G401 (cell line): ENCODE data around the gene TGM1. TPM values are rescaled to one million over a fixed set of nuclear protein-coding genes. Genes with fewer than 3 reads are reported as not detected.
"Not testable (repeated sequence)": the region's sequence is repeated elsewhere in the genome, so short reads cannot be mapped to it uniquely, and the experiment has no call there.

Experiments used
- DNase-seq: peaks from one replicate; pipeline ENCODE4 v3.0.0-alpha.2; 2015; ENCODE audit warnings: low spot score
- in situ Hi-C: cut with HindIII; loops from 2 replicates; pipeline ENCODE4 v1.10.0; 2016; ENCODE audit warnings: low sequenced_read_pairs, mixed read lengths
- total RNA-seq: library from RNA; depleted of rRNA; stranded (reverse); fragments of >200 nt; shearing (Covaris generic); gene quantifications from 2 replicates; pipeline ENCODE4 v1.2.3, GENCODE V29; 2014

Gene TGM1
- total RNA-seq, 1 experiment from 2014 or later: 0.10 TPM

DNA sequence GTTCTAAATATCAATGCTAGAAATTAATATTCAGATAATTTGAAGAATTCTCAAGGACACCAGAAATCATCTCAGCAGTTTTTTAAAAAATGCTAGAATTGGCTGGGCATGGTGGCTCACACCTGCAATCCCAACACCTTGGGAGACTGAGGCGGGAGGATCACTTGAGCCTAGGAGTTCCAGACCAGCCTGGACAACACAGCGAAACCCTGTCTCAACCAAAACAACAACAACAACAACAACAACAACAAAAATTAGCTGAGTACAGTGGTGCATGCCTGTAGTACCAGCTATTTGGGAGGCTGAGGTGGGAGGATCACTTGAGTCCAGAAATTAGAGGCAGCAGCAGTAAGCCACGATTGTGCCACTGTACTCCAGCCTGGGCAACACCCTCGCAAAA is 43.9 kb downstream of the TGM1 start:
- in situ Hi-C loops: no loop called here
- no peak for DNase-seq

DNA sequence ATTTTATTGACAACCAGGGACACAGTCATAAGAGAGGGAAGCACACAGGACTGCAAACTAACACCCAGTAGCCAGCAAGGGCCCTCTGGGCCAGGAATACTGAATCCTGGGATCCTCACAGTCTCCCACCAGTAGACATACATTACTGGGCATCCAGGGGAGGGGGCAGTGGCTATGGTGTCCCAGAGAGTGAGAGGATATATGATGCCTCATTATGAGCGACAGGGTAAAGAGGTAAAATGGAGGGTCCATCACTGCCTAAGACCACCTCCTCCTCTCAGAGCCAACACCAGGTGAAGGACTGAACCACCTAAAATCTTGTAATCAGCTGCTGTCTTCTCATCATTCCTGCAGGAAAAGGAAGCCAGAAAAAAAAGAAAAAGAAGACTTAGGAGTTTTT is 46.1 kb downstream of the TGM1 start:
- in situ Hi-C loops, DNase-seq: not testable (repeated sequence)

DNA sequence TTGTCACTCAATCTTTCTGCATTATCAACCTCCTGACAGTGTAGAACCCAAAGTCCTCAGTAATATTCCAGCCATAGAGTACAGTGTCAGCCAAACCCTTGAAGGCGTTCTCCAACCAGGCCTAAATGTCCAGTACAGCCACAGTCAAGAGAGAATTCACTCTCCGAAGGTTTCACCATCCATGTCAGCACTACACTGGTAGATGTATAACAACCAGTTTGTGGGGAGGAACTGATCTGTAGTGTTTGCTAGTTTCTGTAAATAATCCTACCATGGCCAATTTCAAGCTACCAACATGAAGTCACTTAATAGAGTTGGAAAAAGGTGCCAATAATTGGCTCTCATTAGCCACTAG is 46.7 kb downstream of the TGM1 start:
- DNase-seq: no peak
- in situ Hi-C loops: no loop called here

DNA sequence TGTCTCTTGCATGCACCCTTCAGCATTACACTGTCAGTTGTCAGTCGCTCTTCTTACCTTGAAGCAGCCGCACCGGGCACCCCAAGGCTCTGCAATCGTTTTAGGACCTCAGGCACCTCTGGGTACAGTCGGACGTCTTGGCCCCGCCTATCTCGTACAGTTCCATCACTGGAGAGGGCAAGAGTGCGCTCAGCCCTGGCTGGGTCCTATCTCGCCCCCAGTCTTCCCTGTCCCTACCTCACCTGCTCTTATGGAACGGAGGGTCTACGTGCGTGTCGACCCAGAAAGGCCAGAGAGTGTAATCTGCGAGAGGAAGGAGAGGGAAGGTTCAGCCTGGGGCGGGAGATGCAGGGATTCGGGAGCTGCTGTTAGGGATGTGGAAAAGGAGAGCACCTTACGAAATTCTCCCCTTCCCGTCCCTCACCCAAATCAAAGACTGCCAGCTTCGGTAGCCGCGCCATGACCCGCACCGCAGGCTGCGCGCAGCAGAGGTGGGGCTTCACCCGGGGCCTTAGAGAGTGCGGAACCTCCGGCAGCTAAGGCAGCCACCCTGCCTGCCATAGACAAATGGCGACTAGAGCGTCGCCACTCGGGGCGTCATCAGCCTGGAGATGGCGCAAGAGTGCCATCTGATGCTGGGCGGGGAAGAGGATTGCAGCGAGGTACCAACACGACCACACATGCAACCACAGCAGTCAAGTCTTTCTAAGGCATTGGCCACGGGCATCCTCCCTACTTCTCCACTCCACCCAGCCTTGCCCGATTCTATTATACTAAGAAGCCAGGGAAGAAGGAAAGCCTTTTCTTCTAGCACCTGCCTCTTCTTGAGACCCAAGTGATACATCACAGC is 47.3 kb downstream of the TGM1 start, which contains the start of gene MDP1:
MDP1 (minus strand) TSS at position 572 of the 850 bp plus-strand sequence; CDS start at position 461, 111 bp downstream.
- in situ Hi-C loops: no loop called here

DNA sequence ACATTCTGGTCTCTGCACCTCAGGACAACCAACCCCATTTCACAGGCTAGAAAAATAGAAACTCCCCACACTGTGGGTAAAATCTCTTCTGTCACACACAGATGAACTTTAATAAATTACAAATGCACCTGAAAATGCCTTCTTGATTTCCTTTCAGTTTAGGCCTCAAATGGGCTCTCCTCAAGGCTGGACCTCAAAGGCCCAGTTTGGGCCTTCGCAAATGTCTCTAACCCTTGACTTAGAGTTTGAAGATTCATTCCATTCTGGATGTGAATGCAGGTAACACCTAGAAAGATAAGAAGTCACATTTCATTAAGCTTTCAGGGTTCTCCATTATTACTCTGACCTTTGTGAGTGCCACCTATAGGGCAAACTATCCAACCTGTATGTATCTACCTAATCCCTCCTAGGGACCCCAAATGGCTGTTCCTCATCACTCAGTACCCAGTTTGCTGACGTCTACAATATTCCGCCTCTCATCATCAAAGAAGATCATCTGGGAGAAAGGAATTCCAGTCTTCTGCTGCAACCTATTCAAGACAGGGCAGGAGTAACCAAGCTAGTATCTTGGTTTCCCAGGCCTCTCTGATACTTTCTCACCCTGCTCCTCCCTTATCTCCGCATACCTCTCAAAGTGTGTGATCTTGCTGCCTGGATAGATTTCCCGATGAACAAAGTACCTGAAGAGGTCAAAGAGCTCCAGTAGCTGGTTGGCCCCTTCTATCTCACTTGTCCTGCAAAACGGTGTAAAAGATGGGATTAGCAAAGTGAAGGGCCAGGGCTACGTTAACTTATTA is 48.9 kb downstream of the TGM1 start:
- in situ Hi-C loops: no loop called here

More for the DNA sequence above, 47.3 kb downstream of the TGM1 start, which contains the start of gene MDP1:
- DNase-seq: peak; percentile 95

DNA sequence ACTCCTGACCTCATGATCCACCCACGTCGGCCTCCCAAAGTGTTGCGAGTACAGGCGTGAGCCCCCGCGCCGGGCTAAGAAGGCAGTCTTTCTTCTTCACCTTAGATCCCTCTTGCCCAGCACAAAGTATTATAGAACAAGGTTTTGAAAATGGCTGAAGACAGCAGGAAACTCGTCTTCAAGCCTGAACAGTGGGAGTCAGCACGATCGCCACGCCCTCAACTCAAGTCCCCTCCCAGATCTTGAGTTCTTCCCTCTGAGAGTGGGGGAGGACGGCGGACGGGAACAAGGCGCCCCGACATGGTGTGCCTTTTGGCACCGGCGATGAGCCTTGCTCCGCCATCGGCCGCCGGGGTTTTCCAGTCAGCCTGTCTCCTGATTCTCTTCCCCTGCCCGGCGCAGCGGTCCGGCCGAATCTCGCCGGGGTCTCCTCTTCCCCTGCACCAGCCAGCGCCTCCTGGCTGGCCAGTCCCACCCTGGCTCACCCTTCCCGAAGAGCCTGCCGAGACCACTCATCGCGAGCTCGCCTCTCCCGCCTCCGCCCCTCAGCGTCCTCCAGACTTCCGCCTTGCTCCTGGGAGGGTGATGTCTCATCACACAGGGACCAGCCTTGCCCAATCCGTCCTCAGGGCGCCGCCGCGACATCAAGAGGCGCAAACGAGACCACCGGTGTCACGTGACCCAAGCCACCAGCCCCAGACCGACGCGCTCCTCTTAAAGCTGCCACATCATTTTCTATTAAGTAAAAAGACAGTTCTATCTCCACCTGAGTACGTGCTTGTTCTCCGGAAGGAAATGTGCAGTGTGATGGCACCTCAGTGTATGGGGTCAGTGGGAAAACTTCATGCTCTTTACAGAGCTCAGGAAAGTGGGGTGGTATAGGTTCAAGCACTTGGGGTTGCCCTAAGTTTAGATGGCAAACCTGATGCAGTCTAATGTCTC is 49.8 kb downstream of the TGM1 start, which contains the start of gene CHMP4A:
CHMP4A (minus strand) TSS at position 565 of the 942 bp plus-strand sequence; CDS start at position 516, 49 bp downstream.
- in situ Hi-C loops: no loop called here
- peak; percentile 95 for DNase-seq

More for the DNA sequence above, 48.9 kb downstream of the TGM1 start:
- no peak for DNase-seq

DNA sequence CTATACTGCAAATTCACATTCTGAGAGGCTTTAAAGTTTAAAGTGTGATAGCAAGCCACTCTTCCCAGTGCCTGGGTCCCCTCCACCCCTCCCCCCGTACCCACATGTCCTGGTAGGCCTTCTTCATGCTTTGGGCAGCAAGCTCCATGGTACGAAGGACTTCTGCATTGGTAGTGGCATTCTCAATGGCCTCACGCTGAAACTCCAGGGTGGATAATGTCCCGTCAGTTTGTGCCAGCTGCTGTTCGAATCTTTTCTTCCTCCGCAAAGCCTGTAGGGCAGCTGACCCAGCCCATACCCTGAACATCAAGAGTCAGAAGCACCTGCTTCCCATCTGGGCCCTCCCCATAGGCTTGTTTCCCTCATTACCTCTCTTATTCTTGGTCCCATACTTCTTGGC is 51.7 kb downstream of the TGM1 start:
- DNase-seq: no peak

DNA sequence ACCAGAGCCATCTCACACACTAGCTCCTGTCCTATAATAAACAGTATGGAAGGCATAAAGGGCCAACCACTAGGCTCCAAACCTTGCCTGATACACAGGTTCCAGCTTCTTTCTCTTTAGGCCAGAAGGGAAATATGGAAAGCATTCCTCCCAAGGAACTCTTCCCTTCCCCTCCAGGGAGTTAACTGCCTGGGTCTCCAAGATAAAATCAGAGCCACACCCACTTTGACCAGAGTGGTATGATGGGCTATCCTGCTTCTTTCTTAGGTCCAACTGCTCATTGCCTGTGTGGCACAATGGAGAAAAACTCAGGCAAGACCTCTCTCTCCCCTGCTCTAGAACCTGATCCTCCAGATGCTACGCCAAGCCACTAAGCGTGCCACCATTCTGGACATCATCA is 55.4 kb downstream of the TGM1 start:
- in situ Hi-C loops: no loop called here
- DNase-seq: no peak

More for the DNA sequence above, 51.7 kb downstream of the TGM1 start:
- in situ Hi-C loops: no loop called here

DNA sequence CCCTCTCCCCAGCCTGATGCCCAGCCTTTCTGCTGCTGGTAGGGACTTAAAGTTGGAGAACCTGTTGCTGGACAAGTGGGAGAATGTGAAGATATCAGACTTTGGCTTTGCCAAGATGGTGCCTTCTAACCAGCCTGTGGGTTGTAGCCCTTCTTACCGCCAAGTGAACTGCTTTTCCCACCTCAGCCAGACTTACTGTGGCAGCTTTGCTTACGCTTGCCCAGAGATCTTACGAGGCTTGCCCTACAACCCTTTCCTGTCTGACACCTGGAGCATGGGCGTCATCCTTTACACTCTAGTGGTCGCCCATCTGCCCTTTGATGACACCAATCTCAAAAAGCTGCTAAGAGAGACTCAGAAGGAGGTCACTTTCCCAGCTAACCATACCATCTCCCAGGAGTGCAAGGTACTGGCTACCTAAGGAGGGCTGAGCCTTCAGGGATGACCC is 55.8 kb downstream of the TGM1 start:
- in situ Hi-C loops: no loop called here
- DNase-seq: no peak

DNA sequence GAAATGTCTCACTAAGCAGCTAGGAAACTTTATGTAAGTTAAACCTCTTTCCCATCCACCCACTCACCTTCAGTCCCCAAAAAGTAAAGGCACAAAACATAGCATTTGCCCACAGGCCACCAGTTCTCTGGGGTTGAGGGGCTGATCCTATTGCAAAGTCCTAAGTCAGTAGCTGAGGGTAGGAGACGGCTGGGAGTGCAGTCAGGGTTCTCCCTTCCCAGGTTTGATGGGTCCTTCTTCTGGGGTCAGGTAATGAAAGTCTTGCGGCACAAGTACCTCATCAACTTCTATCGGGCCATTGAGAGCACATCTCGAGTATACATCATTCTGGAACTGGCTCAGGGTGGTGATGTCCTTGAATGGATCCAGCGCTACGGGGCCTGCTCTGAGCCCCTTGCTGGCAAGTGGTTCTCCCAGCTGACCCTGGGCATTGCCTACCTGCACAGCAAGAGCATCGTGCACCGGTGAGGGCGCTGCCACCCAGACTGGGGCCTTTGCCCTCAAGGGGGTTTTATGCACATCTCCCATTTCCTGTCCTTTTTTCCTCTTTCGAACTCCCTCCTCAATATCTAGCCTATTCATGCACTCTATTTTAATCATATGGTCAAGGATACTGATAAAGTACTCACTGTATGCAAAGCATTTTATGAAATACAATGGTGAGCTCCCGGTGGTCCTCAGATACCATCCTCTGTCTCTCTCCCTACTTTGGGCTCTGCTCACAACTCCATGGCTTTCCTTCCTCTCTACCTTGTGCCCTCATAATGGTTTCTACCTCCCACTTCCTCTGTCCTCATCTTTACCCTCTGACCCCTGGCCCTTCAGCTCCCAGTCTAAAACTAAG is 56.5 kb downstream of the TGM1 start:
- in situ Hi-C loops: no loop called here
- no peak for DNase-seq

DNA sequence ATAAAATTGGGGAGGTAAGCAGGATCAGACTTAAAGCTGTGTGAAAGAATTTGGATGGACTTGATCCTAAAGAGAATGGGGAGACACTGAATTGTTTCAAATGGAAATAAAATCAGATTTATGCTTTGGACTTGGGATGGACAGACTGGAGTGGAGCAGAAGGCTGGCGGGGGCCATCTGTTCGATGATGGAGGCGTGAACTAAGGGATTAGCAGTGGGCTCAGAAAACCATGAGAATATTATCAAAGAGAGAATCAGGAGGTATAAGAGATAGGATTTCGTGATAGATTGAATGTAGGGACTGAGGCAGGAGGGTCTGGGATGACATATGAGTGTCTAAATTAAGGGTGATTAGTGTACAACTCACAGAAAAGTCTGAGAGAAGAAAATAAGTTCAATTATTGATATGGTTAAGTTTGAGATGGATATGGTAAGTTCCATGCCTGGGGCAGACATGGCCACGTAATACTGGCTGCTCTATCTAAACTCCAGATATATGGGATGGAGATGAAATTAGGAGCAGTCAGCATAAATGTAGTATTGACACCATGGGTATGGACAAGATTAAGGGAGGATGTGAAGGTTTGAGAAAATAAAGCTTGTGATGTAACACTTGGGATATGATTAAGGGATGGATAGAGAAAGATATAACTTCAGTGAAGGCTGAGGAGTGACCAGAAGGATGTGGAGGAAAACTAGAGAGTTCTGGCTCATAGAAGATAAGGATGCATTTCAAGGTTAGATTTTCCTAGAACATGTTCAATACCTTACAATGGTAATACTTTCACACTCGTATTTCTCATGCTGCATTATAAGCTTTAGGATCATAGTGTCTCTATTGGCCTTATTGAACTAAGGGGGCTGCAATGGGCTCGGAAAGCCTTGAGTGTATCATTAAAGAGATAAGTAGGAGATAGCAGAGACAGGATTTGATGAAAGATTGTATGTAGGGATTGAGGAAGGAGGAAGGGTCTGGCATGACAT is 58.5 kb downstream of the TGM1 start:
- in situ Hi-C loops: no loop called here
- no peak for DNase-seq

DNA sequence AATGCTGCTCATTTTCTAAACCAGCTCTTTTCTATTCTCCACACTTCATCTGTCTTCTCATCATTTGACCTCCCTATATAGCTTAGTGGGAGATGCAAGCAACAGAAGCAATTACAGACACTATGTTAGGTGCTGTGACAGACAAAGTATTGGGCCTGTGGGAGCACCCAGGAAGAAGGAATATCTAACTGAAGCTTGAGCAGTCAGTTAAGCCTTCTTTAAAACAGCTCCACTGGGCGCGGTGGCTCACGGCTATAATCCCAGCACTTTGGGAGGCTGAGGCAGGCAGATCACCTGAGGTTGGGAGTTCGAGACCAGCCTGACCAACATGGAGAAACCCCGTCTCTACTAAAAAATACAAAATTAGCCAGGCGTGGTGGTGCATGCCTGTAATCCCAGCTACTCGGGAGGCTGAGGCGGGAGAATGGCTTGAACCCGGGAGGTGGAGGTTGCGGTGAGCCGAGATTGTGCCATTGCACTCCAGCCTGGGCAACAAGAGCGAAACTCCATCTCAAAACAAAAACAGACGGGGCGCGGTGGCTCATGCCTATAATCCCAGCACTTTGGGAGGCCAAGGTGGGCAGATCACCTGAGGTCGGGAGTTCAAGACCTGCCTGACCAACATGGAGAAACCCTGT is 59.6 kb downstream of the TGM1 start:
- in situ Hi-C loops, DNase-seq: not testable (repeated sequence)

DNA sequence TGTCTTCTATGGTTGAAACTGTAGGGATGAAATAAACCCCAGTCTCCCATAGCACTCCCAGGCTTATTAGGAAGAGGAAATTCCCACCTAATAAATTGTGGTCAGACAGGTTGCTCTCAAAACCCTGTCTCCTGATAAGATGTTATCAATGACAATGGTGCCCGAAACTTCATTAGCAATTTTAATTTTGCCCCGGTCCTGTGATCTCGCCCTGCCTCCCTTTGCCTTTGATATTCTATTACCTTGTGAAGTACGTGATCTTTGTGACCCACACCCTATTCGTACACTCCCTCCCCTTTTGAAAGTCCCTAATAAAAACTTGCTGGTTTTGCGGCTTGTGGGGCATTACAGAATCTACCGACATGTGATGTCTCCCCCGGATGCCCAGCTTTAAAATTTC is 60.4 kb downstream of the TGM1 start:
- in situ Hi-C loops: not testable (repeated sequence)

More for the DNA sequence above, 60.4 kb downstream of the TGM1 start:
- not testable (repeated sequence) for DNase-seq
